Mesendoderm (in vitro differentiated cells): ENCODE results near the gene XYLB.

ENCODE experiments used
- DNase-seq: peaks from one replicate; pipeline ENCODE4 v3.0.0; 2013
- H2AK5ac ChIP-seq: 2 replicates; pipeline ENCODE4 v1.6.1; 2013; ENCODE audit warnings: low read length, inconsistent platforms
- H2BK120ac ChIP-seq: 2 replicates; pipeline ENCODE4 v1.6.1; 2013; ENCODE audit warnings: low read depth, mild to moderate bottlenecking, low read length, moderate library complexity, mixed read lengths
- H2BK15ac ChIP-seq: replicated peaks from 2 replicates; pipeline ENCODE4 v1.6.1; 2013; ENCODE audit warnings: low read depth, mild to moderate bottlenecking, moderate library complexity
- H2BK5ac ChIP-seq: 2 replicates; pipeline ENCODE4 v1.6.1; 2013; ENCODE audit warnings: low read length, inconsistent platforms
- H3K18ac ChIP-seq: 2 replicates; pipeline ENCODE4 v1.6.1; 2013; ENCODE audit warnings: mild to moderate bottlenecking, low read length, mixed read lengths
- H3K23ac ChIP-seq: one replicate; pipeline ENCODE4 v1.6.1; 2013; ENCODE audit warnings: low read length
- H3K27ac ChIP-seq: 2 replicates; pipeline ENCODE4 v1.5.1; 2013; ENCODE audit warnings: low read depth, mild to moderate bottlenecking, inconsistent platforms, low read length, moderate library complexity
- H3K27me3 ChIP-seq: 2 replicates; pipeline ENCODE4 v1.6.1; 2013; ENCODE audit warnings: low read length, control low read depth, mild to moderate bottlenecking, inconsistent platforms; ENCODE audit not compliant: insufficient read depth, poor library complexity
- H3K36me3 ChIP-seq: 2 replicates; pipeline ENCODE4 v1.6.1; 2013; ENCODE audit warnings: low read length, inconsistent platforms; ENCODE audit not compliant: control insufficient read depth, insufficient read depth
- H3K4ac ChIP-seq: one replicate; pipeline ENCODE4 v1.6.1; 2013; ENCODE audit warnings: low read depth, mild to moderate bottlenecking, low read length, moderate library complexity
- H3K4me1 ChIP-seq: 2 replicates; pipeline ENCODE4 v1.6.1; 2013; ENCODE audit warnings: low read depth, low read length, inconsistent platforms; ENCODE audit not compliant: control insufficient read depth
- H3K4me2 ChIP-seq: 2 replicates; pipeline ENCODE4 v1.6.1; 2013; ENCODE audit warnings: low read length
- H3K4me3 ChIP-seq: 2 replicates; pipeline ENCODE4 v1.5.1; 2013; ENCODE audit warnings: mild to moderate bottlenecking, low read length
- H3K56ac ChIP-seq: one replicate; pipeline ENCODE4 v1.6.1; 2013; ENCODE audit warnings: low read length
- H3K79me1 ChIP-seq: 2 replicates; pipeline ENCODE4 v1.6.1; 2013; ENCODE audit warnings: low read length, inconsistent platforms
- H3K79me2 ChIP-seq: 2 replicates; pipeline ENCODE4 v1.6.1; 2013; ENCODE audit warnings: mild to moderate bottlenecking, low read length; ENCODE audit not compliant: control insufficient read depth, insufficient read depth
- H3K9ac ChIP-seq: 2 replicates; pipeline ENCODE4 v1.6.1; 2013; ENCODE audit warnings: low read length, inconsistent platforms
- H4K5ac ChIP-seq: one replicate; pipeline ENCODE4 v1.6.1; 2013; ENCODE audit warnings: low read length
- H4K8ac ChIP-seq: one replicate; pipeline ENCODE4 v1.6.1; 2013; ENCODE audit warnings: low read depth, mild to moderate bottlenecking, control low read depth, low read length, moderate library complexity
- WGBS: extraction: QIAGEN DNeasy Blood & Tissue Kit; methylation state at CpG from one replicate; pipeline ENCODE4 v1.1.7; 2013; ENCODE audit warnings: low lambda C conversion rate, missing lambda C conversion rate; ENCODE audit not compliant: insufficient coverage; ENCODE audit errors: extremely low coverage; 5-methylcytosine and 5-hydroxymethylcytosine counted together

XYLB gene

GRCh38 chr3:38374221-38374620 is 27.6 kb downstream of the XYLB start:
- no peak overlapping the region for H3K9ac ChIP-seq
- no peak overlapping the region for H3K23ac ChIP-seq
- H3K36me3 ChIP-seq = no peaks in the 10 kb centered on the region
- no peaks in the 10 kb centered on the region for H3K79me1 ChIP-seq
- no peak overlapping the region for H3K4me2 ChIP-seq
- no peak overlapping the region for H3K27ac ChIP-seq
- H2AK5ac ChIP-seq = no peak overlapping the region
- H2BK15ac ChIP-seq = no peak overlapping the region
- H3K27me3 ChIP-seq = no peaks in the 10 kb centered on the region
- H3K4ac ChIP-seq = no peak overlapping the region
- H3K4me3 ChIP-seq = no peak overlapping the region
- H3K4me1 ChIP-seq = no peaks in the 10 kb centered on the region
- H4K5ac ChIP-seq = no peak overlapping the region
- H3K18ac ChIP-seq = no peak overlapping the region
- no peak overlapping the region for H3K56ac ChIP-seq
- H3K79me2 ChIP-seq = no peaks in the 10 kb centered on the region
- H2BK5ac ChIP-seq = no peak overlapping the region
- DNase-seq = no peak
- no CpG with 5 or more reads among the region's 9 CpGs for WGBS
- H4K8ac ChIP-seq = no peak overlapping the region
- no peak overlapping the region for H2BK120ac ChIP-seq

GRCh38 chr3:38375072-38375471 is 28.5 kb downstream of the XYLB start:
- Histone ChIP-seq H4K5ac (no peak overlapping the region), H3K27me3 (no peaks in the 10 kb centered on the region), H3K79me1 (no peaks in the 10 kb centered on the region), H2BK120ac (no peak overlapping the region), H3K4me3 (no peak overlapping the region), H3K23ac (no peak overlapping the region), H3K4me1 (no peaks in the 10 kb centered on the region), H3K4me2 (no peak overlapping the region), H3K56ac (no peak overlapping the region), H3K79me2 (no peaks in the 10 kb centered on the region), H2AK5ac (no peak overlapping the region), H2BK5ac (no peak overlapping the region), H3K9ac (no peak overlapping the region), H3K18ac (no peak overlapping the region), H3K36me3 (no peaks in the 10 kb centered on the region), H2BK15ac (no peak overlapping the region), H3K4ac (no peak overlapping the region), H4K8ac (no peak overlapping the region), H3K27ac (no peak overlapping the region)
- no peak for DNase-seq
- no CpG with 5 or more reads among the region's 6 CpGs for WGBS

- no CpG with 5 or more reads among the region's 8 CpGs for WGBS
- Histone ChIP-seq H4K5ac (no peak overlapping the region), H3K27ac (no peak overlapping the region), H2AK5ac (no peak overlapping the region), H2BK5ac (no peak overlapping the region), H3K9ac (no peak overlapping the region), H3K4me1 (no peaks in the 10 kb centered on the region), H3K18ac (no peak overlapping the region), H3K79me1 (no peaks in the 10 kb centered on the region), H3K4me3 (no peak overlapping the region), H3K4me2 (no peak overlapping the region), H2BK120ac (no peak overlapping the region), H4K8ac (no peak overlapping the region), H3K4ac (no peak overlapping the region), H3K23ac (no peak overlapping the region), H3K36me3 (no peaks in the 10 kb centered on the region), H3K27me3 (no peaks in the 10 kb centered on the region), H2BK15ac (no peak overlapping the region), H3K79me2 (no peaks in the 10 kb centered on the region), H3K56ac (no peak overlapping the region)
- DNase-seq = no peak
These were observed 29.0 kb downstream of the XYLB start for GRCh38 chr3:38375488-38376097.

GRCh38 chr3:38376098-38376816 is 29.7 kb downstream of the XYLB start:
- WGBS = no CpG with 5 or more reads among the region's 8 CpGs
- H4K8ac ChIP-seq = no peak overlapping the region
- no peak for DNase-seq
- no peak overlapping the region for H2BK120ac ChIP-seq
- H3K4me1 ChIP-seq = no peaks in the 10 kb centered on the region
- H4K5ac ChIP-seq = no peak overlapping the region
- H3K27me3 ChIP-seq = no peaks in the 10 kb centered on the region
- no peak overlapping the region for H2BK15ac ChIP-seq
- no peak overlapping the region for H3K9ac ChIP-seq
- no peaks in the 10 kb centered on the region for H3K79me2 ChIP-seq
- H2BK5ac ChIP-seq = no peak overlapping the region
- H3K4ac ChIP-seq = no peak overlapping the region
- H3K23ac ChIP-seq = no peak overlapping the region
- H3K36me3 ChIP-seq = no peaks in the 10 kb centered on the region
- H3K18ac ChIP-seq = no peak overlapping the region
- no peaks in the 10 kb centered on the region for H3K79me1 ChIP-seq
- H2AK5ac ChIP-seq = no peak overlapping the region
- no peak overlapping the region for H3K56ac ChIP-seq
- no peak overlapping the region for H3K4me3 ChIP-seq
- no peak overlapping the region for H3K4me2 ChIP-seq
- H3K27ac ChIP-seq = no peak overlapping the region

GRCh38 chr3:38379201-38379770 is 32.7 kb downstream of the XYLB start:
- no peak overlapping the region for H3K27ac ChIP-seq
- no peaks in the 10 kb centered on the region for H3K27me3 ChIP-seq
- no peaks in the 10 kb centered on the region for H3K79me2 ChIP-seq
- H2AK5ac ChIP-seq = no peak overlapping the region
- no peak overlapping the region for H3K18ac ChIP-seq
- H2BK120ac ChIP-seq = no peak overlapping the region
- H3K4me2 ChIP-seq = no peak overlapping the region
- no peak overlapping the region for H3K4ac ChIP-seq
- no peak overlapping the region for H2BK15ac ChIP-seq
- no peak overlapping the region for H4K5ac ChIP-seq
- H3K9ac ChIP-seq = no peak overlapping the region
- H3K4me1 ChIP-seq = no peaks in the 10 kb centered on the region
- no peak overlapping the region for H3K56ac ChIP-seq
- WGBS = no CpG with 5 or more reads among the region's 7 CpGs
- H4K8ac ChIP-seq = no peak overlapping the region
- no peak overlapping the region for H2BK5ac ChIP-seq
- H3K23ac ChIP-seq = no peak overlapping the region
- no peak for DNase-seq
- no peaks in the 10 kb centered on the region for H3K79me1 ChIP-seq
- peaks cover 1% of the 10 kb centered on the region for H3K36me3 ChIP-seq
- no peak overlapping the region for H3K4me3 ChIP-seq
